Measurements from ENCODE around the gene ZBTB20.

Gene ZBTB20

GRCh38 chr3:114452256-114452655 is 694.8 kb downstream of the ZBTB20 start:
- DNase-seq (ENCODE audit: low read depth in 2 of 3, low spot score in 1 of 3), result no peak

GRCh38 chr3:114451561-114452018 is 695.5 kb downstream of the ZBTB20 start:
- no peak for DNase-seq (ENCODE audit: low read depth in 2 of 3, low spot score in 1 of 3)

- no peak for DNase-seq (ENCODE audit: low read depth in 2 of 3, low spot score in 1 of 3)
Measured at GRCh38 chr3:114451051-114451451, 696.0 kb downstream of the ZBTB20 start.

GRCh38 chr3:114450008-114450596 is 697.0 kb downstream of the ZBTB20 start:
- no peak for DNase-seq (ENCODE audit: low read depth in 2 of 3, low spot score in 1 of 3)

- DNase-seq (ENCODE audit: low read depth in 2 of 3, low spot score in 1 of 3), result no peak
Measured at GRCh38 chr3:114449271-114450007, 697.6 kb downstream of the ZBTB20 start.

GRCh38 chr3:114447950-114448479 is 699.1 kb downstream of the ZBTB20 start:
- no peak for DNase-seq (ENCODE audit: low read depth in 2 of 3, low spot score in 1 of 3)

- no peak for DNase-seq (ENCODE audit: low read depth in 2 of 3, low spot score in 1 of 3)
Measured at GRCh38 chr3:114447545-114447944, 699.5 kb downstream of the ZBTB20 start.

- DNase-seq (ENCODE audit: low read depth in 2 of 3, low spot score in 1 of 3), result no peak
Measured at GRCh38 chr3:114446600-114446999, 700.5 kb downstream of the ZBTB20 start.

- no peak for DNase-seq (ENCODE audit: low read depth in 2 of 3, low spot score in 1 of 3)
Measured at GRCh38 chr3:114445233-114445632, 701.9 kb downstream of the ZBTB20 start.

GRCh38 chr3:114444216-114444615 is 702.9 kb downstream of the ZBTB20 start:
- DNase-seq (ENCODE audit: low read depth in 2 of 3, low spot score in 1 of 3), result no peak

- no peak for DNase-seq (ENCODE audit: low read depth in 2 of 3, low spot score in 1 of 3)
Measured at GRCh38 chr3:114442246-114442645, 704.8 kb downstream of the ZBTB20 start.

- no peak for DNase-seq (ENCODE audit: low read depth in 2 of 3, low spot score in 1 of 3)
Measured at GRCh38 chr3:114441386-114441785, 705.7 kb downstream of the ZBTB20 start.

GRCh38 chr3:114440700-114441099 is 706.4 kb downstream of the ZBTB20 start:
- DNase-seq (ENCODE audit: low read depth in 2 of 3, low spot score in 1 of 3), result no peak

- DNase-seq (ENCODE audit: low read depth in 2 of 3, low spot score in 1 of 3), result no peak
Measured at GRCh38 chr3:114439284-114439683, 707.8 kb downstream of the ZBTB20 start.

- DNase-seq (ENCODE audit: low read depth in 2 of 3, low spot score in 1 of 3), result no peak
Measured at GRCh38 chr3:114437897-114438296, 709.2 kb downstream of the ZBTB20 start.

GRCh38 chr3:114436182-114436581 is 710.9 kb downstream of the ZBTB20 start:
- DNase-seq (ENCODE audit: low read depth in 2 of 3, low spot score in 1 of 3), result no peak

- no peak for DNase-seq (ENCODE audit: low read depth in 2 of 3, low spot score in 1 of 3)
Measured at GRCh38 chr3:114435386-114436115, 711.5 kb downstream of the ZBTB20 start.

GRCh38 chr3:114432310-114432709 is 714.8 kb downstream of the ZBTB20 start:
- DNase-seq (ENCODE audit: low read depth in 2 of 3, low spot score in 1 of 3), result no peak

GRCh38 chr3:114428044-114428595 is 719.0 kb downstream of the ZBTB20 start:
- DNase-seq (ENCODE audit: low read depth in 2 of 3, low spot score in 1 of 3), result no peak

GRCh38 chr3:114427285-114428043 is 719.6 kb downstream of the ZBTB20 start:
- no peak for DNase-seq (ENCODE audit: low read depth in 2 of 3, low spot score in 1 of 3)

GRCh38 chr3:114424337-114424736 is 722.8 kb downstream of the ZBTB20 start:
- no peak for DNase-seq (ENCODE audit: low read depth in 2 of 3, low spot score in 1 of 3)
